HG03066 (cell line): ENCODE measurements around the gene ARHGEF17.

Source experiments
- ATAC-seq: cut with Tn5 transposase; IDR thresholded peaks from one replicate; pipeline ENCODE4 v1.9.1; 2021; ENCODE audit warnings: low read depth; ENCODE audit not compliant: unreplicated experiment

ARHGEF17 gene

DNA sequence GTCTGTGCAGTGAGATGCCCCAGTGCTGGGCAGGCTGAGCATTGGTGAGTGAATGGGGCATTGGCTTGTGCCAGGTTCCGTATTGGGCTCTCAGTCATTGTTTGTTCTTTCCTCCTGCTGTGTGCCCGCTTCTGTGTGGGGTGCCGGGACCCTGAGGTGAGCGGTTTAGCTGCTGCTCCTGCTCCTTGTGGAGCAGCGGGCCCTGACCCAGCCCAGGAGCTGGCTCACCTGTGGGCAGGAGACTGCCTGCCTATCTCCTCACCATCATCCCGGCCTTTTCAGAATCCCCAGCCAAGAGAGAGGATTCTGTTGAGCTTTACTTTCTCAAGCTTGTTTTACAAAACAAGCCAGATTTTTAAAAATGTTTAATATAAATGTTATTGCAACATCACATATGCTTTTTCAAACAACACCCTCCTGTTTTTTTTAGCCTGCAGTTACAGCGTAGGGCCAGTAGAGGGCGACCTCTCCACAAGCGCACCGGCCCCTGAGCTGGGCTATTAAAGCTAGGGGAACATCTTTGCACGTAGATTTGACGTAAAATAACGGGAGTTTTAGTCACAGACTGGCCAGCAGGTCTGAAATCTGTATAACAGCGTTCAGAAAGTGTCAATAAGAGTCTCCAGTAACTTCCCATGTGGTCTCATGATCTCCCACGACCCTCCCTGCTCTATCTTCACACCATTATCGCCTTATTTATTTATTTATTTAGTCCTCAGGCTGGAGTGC is 43.0 kb downstream of the ARHGEF17 start:
- no peak for ATAC-seq

DNA sequence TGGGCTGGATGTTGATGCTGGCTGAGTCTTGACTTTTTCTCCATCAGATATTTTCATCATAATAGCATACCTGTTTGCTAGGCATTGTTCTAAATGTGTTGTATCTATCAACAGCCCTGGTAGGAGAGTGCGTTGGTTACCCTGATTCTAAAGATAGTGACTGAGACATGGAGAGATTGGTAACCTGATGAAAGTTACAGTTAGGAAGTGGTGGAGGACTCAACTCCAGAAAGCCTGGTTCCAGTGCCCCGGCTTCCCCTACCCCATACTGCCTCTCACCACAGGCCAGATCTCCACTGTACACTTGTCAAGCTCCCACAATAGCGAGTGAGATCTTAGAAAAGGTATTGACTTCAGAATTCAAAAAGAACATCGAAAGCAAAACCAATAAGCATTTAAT is 45.3 kb downstream of the ARHGEF17 start:
- ATAC-seq: no peak

DNA sequence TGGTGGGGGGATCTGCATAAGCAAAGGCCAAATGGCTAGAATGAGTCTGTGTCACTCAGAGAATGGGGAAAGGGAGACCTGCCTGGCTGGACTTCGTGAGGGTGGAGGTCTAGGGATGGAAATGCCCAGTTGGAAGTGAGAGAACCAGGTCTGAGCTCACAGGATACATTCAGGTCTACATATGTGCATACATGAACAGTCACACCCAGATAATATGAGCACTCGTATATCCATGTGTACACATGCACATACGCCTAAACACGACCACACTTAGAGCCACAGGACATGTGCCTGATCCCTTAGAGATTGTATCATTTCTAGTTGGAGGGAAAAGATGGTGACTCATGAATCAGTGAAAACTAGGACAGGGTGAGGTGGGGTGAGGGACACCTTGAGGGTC is 47.0 kb downstream of the ARHGEF17 start:
- no peak for ATAC-seq

DNA sequence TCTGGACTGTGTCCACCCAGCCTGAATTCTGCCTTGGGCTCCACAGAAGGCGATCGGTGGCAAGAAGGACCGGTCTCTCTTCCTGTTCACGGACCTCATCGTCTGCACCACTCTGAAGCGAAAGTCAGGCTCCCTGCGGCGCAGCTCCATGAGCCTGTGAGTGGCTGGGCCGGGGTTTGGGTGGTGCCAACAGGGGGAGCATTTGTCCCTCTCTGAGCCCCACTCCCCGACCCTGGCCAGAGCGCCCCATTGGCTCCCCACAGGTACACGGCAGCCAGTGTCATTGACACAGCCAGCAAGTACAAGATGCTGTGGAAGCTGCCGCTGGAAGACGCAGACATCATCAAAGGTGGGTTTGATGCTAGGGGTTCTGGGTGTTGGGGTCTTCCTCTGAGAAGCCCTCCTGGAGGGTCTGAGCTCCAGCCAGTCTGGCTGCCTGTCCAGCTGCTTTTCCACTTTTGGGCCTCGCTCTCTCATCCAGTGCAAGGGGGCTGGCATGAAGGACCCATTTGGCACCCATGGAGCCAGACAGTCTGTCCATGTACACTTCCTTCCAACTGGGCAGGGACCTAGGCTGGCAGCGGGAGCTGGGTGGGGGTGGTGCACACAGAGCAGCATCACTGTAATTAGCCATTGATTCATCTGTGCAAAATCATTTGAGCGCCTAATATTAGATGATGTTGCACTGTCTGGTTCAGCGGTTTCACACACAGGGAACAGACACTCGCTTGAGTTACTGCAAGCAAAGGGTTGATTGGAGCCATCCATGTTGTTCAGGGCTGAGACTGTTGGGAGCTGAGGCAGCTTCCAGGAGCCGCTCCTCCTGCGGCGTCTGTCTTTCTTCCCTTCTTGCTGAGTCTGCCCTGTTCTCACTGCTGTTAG is 49.1 kb downstream of the ARHGEF17 start:
- no peak for ATAC-seq

DNA sequence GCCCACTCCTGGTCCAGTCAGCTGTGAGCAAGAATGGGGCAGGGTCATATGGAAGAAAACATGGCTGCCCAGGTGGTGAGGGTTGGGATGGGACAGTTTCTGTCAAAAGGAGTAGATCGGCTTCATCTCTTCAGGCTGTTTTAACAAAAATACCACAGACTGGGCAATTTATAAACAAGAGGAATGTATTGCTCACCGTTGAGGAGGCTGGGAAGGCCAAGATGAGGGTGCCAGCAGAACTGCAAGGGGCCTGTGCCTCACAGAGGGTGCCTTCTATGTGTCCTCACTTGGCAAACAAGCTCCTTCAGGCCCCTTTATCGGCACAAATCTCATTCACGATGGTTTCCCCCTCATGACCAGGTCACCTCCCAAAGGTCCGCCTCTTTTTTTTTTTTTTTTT is 50.0 kb downstream of the ARHGEF17 start:
- ATAC-seq: no peak

DNA sequence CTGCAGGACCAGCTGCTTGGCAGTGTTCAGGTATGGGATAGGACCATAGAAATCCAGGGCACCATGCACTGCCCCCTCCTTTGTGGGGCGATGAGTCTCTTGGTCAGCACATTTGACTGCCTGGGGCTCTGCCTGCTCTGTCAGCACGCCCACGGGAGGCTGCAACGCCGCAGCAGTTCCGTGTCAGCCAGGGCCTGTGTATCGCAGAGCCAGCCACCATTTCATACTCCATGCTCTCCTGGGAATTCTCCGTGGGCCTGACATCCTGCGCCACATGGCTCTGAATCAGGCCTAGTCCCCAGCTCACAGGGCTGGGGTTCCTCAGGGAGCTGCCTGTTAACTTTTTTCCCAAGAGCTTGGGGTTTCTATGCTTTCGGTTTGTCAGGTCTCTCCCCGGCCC is 51.3 kb downstream of the ARHGEF17 start:
- no peak for ATAC-seq

DNA sequence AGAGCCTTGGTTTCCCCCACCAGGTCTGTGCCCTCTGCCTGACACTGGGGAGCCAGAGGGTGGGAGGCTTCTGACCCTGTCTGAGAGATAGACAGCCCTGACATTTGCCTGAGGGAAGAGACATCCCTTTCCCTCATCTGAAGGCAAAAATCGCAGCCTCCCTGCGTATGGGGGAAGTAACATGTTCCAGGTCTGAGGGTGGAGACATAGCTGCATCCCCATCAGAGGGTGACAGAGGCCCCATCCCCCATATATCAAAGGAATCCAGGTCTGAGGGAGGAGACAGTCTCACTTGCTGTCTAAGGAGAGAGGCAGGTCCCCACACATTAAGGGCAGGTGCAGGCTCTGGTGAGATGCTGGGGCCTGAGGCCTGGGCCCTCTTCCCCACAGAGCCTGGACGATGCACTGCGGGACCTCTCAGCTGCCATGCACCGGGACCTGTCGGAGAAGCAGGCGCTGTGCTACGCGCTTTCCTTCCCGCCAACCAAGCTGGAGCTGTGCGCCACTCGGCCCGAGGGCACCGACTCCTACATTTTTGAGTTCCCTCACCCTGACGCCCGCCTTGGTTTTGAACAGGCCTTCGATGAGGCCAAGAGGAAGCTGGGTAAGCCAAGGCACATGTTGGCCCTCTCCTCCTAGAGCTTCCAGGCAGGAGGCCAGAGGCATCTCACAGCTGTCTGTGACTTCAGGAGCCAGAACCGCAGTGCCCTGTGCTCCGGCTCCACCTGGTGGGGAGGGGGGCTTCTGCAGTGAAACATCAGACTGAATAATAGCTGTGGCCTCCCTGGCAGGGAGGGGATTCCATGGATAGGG is 52.1 kb downstream of the ARHGEF17 start:
- ATAC-seq: no peak

DNA sequence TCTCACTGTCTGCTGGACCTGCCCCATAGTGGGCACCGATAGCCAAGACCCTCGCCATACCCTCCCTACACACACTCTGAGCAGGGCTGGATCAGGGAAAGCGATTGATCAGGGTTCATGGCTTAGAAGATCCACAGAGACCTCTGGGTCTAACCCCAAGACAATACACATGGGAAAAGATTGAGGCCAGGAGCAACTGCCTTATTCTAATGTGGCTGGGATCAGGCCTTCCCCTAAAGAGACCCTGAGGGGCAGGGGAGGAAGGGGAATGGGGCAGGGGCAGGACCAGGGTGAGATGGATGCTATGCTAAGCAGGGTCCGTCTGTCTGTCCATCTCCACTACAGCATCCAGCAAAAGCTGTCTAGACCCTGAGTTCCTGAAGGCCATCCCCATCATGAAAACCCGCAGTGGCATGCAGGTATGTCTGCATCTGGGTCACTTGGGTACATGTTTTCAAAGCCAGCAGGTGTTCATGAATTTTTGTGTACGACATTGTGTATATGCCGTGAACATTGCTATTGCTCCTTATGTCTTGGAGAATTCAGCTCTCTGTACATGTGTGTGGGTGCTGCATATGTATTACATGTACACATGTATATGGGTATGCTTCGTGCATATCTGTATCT is 52.8 kb downstream of the ARHGEF17 start:
- ATAC-seq: no peak

DNA sequence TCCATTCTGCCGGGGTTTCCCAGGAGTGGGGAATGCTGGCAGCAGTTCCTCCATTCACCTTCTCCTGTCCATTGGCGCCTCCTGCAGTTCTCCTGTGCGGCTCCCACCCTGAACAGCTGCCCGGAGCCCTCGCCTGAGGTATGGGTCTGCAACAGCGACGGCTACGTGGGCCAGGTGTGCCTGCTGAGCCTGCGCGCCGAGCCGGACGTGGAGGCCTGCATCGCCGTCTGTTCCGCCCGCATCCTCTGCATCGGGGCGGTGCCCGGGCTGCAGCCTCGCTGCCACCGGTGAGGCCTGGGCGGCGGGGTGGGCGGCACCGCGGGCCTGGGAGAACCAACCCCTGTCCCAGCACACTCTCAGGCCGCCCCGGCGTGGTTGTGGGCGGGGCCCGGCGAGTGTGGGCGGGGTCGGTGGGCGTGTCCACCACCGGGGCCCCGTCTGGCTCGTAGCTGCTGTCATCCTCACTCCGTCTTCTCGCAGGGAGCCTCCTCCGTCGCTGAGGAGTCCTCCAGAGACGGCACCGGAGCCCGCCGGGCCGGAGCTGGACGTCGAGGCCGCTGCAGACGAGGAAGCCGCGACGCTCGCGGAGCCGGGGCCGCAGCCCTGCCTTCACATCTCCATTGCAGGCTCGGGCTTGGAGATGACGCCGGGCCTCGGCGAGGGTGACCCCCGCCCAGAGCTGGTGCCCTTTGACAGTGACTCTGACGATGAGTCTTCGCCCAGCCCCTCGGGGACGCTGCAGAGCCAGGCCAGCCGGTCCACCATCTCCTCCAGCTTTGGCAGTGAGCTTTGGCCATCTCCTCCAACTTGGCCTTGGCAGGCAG is 54.1 kb downstream of the ARHGEF17 start:
- ATAC-seq: no peak

DNA sequence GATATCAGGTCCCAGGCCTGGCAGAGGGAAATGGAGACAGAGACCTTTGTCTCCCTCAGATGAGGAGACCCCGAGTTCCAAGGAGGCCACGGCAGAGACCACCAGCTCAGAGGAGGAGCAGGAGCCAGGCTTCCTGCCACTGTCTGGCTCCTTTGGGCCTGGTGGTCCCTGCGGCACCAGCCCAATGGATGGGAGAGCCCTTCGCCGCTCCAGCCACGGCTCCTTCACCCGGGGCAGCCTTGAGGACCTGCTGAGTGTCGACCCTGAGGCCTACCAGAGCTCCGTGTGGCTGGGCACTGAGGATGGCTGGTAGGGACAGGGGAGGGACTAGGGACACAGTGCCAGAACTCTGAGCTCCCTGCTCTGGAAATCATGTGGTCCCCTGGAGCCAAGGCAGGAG is 55.1 kb downstream of the ARHGEF17 start:
- ATAC-seq: no peak

DNA sequence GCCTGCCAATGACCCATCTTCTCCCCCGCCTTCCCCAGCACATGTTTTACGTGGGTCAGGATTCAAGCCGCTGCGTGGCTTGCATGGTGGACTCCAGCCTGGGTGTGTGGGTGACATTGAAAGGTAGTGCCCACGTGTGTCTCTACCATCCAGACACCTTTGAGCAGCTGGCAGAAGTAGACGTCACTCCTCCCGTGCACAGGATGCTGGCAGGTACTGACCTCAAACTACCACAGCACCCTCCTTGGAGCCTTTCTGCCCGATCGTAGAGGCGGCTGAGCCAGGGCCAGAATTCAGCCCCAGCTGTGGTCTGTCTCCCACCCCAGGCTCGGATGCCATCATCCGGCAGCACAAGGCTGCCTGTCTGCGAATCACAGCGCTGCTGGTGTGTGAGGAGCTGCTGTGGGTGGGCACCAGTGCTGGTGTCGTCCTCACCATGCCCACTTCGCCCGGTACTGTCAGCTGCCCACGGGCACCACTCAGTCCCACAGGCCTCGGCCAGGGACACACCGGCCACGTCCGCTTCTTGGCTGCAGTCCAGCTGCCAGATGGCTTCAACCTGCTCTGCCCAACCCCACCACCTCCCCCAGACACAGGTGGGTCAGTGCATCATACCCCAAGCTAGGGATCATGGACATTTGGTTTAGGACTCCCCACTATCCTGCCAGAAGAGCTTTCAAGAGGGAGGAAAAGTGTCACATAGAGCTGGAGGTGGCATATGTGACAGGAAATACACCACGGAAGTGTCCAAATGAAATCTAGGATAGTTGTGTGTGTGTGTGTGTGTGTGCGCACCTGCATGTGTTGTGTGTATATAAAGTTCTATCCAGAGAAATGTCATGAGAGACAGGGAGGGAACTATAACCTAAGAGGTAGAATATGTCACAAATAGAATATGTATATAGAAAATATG is 57.5 kb downstream of the ARHGEF17 start:
- no peak for ATAC-seq

DNA sequence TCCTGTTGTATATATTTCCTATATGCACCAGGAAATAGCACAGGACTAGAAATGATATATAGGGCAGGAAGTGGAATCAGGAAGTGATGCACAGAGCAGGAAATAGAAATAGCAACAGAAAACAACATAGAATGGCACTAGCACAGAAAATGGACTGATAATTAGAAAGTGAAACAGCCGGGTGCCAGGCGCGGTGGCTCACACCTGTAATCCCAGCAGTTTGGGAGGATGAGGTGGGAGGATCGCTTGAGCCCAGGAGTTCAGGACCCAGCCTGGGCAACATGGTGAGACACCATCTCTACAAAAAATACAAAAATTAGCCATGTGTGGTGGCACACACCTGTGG is 58.2 kb downstream of the ARHGEF17 start:
- no peak for ATAC-seq

DNA sequence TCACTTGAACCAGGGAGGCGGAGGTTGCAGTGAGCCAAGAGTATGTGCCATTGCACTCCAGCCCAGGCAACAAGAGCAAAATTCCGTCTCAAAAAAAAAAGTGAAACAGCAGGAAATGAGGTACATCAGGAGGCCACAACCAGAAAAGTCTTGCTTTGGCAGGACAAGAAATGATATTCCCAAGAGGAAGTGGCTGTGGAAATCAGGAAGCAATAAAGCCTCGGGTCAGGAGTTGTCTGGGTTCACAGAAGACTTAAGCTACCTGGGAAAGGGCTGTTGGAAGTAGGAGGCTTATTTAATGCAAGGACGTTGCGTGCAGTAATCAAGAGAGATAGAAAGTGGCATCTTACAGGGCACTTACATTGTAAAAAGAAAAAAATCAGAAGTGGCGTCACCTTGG is 58.9 kb downstream of the ARHGEF17 start:
- ATAC-seq: no peak

DNA sequence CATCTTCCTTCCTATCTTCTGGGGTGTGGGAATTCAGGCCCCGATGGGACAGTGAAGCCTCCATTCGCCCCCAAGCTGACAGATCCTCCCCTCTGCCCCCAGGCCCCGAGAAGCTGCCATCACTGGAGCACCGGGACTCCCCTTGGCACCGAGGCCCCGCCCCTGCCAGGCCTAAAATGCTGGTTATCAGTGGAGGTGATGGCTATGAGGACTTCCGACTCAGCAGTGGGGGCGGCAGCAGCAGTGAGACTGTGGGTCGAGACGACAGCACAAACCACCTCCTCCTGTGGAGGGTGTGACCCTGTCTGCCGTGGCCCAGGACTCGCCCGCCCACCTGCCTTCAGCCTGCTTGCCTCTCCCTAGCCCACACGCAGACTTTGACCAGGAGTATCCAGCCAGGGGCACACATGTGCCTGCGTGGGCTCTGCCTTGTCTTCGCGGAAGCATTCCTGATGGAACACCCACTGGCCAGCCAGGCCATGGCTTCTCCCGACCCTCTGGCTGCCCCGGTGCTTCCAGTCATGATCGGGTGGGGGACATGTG is 59.5 kb downstream of the ARHGEF17 start:
- no peak for ATAC-seq

DNA sequence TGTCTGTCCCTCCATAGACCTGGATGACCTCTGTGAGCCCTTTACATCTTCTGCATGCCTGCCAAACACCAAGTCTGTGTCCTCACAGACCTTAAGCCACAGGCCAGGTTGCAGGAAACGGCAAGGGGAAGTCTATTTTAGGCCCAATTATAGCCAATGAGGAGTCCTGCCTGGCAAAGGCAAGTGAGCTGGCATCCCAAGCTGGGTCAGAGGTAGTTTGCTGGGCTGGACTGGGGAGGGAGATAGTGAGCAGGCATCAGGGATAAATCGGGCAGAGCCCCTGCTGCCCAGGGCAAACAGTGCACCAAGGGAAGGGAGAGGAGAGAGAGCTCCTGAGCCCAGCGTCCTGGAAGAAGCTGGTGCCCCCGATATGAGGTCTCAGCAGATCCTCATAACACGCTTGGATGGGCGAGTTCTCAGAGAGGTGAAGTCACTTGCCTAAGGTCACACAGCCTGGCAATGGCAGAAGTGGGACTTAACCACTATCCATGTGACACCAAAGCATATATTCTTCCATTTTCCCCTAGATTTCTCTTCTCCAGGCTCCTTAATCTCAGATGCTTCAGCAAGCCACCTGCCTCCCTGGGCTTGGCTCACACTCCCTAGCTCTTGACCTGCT is 64.4 kb downstream of the ARHGEF17 start:
- no peak for ATAC-seq

DNA sequence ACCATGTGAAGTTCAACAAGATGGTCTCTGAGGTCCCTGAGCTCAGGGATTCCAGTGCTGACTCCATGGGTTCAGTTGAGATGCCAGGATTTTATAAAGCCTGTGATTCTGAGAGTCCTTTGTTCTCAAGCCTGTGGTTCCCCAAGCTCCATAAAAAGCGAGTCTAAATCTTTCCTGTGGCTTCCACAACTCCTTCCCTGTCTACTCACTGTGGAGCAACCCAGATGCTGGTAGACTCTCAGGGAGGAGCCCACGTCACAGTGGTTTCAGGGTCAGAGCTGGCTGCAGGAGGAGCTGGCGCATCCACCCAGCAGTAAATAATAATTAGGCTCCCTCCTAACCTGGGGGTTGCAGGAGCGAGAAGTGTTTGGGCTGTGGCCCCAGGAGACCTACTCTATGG is 66.1 kb downstream of the ARHGEF17 start:
- no peak for ATAC-seq

DNA sequence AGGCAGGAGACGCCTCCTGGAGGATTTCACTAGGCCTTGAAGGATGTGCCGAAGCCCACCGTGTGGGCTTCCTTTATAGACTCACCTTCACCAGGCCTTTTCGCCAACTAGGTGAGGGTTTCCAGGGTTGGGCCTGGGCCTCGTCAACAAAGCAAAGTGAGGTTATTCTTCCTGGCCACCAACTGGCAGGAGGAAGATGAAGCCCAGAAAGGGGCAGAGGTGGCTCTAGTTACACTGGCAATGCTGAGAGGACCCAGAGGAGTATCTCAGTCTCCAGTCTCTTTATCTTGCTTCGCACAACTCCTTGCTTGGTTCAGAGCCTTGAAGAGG is 67.7 kb downstream of the ARHGEF17 start:
- ATAC-seq: no peak

DNA sequence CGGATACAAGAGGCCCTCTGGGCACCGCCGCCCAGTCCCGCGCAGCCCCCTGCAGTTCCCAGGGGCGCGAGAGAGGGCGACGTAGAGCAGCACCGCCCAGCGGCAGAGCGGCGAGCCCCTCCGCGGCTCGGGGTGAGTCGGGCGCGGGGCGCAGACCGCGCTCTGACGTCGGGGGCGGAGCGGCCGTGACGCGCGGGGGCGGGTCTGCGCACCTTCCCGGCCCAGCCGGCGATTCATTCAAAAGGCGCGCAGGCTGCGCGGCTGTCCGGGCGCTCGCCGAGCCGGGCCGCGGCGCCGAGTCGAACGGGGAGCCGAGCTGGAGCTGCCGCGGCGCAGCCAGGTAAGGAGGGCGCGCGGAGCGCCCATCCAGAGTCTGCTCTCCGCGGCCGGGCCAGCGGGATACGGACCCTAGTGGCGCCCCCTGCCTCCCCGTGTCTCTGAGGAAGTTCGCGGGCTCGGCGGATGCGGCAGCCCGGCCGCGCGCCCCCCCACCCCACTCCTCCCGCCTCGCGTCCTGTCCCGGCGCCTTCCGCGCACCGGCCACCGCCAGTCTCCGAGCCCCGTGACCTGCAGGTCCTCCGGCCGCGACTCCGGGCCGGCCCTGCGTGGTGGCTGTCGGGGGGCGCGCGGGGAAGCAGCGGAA is 68.2 kb downstream of the ARHGEF17 start, which contains the start of gene RELT:
RELT (plus strand) TSS at position 240 of the 643 bp plus-strand sequence. CDS start 12,738 bp downstream, outside the sequence.
- ATAC-seq: peak; percentile 67
